GM21737 (cell line): ENCODE data around the gene MRPL43.

Experiments
- ATAC-seq: cut with Tn5 transposase; IDR thresholded peaks from one replicate; pipeline ENCODE4 v1.9.1; 2021; ENCODE audit warnings: mild to moderate bottlenecking, moderate library complexity; ENCODE audit not compliant: unreplicated experiment

The MRPL43 gene

DNA sequence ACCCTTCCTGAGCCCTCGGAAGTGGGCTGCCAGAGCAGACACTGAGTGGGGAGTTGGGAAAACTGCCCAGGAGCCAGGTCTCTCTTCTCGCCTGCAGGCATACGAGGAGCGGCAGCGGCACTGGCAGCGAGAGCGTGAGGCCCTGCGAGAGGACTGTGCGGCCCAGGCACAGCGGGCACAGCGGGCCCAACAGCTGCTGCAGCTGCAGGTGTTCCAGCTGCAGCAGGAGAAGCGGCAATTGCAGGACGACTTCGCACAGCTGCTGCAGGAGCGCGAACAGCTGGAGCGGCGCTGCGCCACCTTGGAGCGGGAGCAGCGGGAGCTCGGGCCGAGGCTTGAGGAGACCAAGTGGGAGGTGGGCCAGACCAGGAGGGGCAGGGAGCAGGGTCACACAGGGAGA, 18.1 kb upstream of the MRPL43 start:
- no peak for ATAC-seq

DNA sequence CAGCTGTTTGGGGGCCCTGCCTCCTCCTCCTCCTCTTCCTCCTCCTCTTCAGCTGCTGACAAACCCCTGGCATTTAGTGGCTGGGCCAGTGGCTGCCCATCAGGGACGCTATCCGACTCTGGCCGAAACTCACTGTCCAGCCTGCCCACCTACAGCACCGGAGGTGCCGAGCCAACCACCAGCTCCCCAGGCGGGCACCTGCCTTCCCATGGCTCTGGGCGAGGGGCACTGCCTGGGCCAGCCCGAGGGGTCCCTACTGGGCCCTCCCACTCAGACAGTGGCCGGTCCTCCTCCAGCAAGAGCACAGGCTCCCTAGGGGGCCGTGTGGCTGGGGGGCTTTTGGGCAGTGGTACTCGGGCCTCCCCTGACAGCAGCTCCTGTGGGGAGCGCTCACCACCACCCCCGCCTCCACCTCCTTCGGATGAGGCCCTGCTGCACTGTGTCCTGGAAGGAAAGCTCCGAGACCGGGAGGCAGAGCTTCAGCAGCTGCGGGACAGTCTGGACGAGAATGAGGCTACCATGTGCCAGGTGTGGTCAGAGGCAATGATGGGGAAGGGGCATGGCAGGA, 16.4 kb upstream of the MRPL43 start:
- no peak for ATAC-seq

DNA sequence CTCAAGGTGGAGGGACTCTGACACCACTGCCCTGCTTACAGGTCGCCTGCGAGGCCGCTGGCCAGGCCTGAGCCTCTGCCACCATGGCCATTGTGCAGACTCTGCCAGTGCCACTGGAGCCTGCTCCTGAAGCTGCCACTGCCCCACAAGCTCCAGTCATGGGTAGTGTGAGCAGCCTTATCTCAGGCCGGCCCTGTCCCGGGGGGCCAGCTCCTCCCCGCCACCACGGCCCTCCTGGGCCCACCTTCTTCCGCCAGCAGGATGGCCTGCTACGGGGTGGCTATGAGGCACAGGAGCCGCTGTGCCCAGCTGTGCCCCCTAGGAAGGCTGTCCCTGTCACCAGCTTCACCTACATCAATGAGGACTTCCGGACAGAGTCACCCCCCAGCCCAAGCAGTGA, 15.2 kb upstream of the MRPL43 start:
- no peak for ATAC-seq

DNA sequence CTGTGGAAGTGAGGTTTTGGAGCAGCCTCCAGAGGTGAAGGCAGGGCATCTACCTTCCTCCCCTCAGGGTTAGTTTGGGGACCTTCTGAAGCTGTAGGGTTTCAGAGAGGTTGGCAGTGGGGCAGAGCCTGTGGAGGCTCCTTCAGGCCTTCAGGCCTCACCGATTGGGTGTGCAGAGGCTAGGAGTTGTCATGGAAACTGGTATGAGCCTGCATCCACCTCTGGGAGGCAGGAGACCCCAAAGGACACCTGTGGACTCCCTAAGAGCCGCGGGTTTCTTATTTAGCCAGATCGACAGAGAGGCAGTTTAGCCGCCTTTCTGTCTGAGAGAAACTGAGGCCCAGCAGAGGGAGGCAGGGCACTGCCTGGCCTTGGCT, 14.3 kb upstream of the MRPL43 start:
- ATAC-seq: no peak

DNA sequence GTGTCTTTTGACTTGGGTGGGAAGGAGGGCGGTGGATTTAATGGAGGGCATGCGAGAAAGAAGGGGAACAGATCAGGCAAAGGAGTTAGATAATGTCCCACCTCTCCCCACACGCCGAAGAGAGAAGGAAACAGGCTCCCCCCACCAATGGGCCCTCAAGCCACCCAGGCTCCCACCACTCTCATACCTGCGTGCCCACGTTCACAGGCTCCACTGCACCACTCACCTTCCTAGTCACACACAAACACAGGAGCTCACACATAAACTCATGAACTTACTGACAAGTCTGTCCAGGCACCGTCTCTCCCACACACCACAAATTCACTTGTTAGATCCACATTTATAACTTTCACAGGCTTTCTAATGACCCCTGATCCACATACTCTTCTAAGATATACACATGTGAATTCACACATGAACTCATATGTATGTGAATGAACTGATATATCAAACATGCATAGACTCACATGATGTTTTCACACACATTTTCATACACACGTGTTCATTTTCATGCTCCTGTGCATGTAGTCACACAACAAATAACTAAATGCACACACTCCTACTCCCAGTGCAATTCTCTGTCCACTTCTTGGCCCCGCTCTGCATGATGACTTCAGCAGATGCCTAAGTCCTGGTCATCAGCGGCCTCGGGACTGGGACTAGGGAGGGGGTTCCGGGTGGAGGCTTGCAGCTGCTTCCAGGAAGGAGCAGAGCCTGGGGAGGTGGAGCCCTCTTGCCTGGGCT, 13.8 kb upstream of the MRPL43 start:
- ATAC-seq: no peak

DNA sequence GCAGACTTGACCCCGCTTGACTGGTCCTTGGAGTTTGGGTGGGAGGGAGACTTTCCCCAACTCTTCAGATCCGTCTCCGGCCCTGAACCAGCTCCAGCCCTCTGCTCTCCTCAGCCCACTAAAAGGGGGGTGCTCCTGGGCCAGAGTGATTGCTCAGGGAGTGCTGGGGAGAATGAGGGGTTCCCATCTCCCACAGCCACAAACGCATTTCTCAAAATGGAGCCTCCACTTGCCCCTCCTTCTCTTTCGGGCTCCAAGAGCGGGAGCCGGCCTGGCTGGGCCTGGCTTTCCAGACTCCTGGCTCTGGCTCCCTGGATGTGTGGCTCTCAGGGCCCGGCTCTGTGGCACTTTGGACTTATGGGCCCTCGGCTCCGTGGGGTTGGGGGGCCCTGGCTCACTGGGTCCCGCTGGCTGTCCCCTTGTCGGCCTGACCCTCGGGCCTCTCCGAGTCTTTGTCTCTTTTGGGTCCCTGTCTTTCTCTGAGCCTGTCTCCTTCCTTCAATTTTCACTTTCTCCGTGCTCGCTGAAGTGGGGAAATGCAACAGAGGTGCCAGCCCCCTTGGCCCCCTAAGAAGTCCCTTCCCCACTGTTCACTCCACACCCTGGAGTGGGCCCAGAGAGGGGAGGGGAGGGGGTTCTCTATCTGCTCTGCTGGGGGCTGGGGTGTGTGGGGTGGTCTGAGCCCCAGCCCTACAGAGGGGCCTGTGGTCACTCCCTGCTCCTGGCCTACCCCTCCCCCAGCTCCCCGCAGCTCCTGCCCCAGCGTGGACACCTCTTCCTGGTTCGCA, 13.0 kb upstream of the MRPL43 start:
- ATAC-seq: no peak

DNA sequence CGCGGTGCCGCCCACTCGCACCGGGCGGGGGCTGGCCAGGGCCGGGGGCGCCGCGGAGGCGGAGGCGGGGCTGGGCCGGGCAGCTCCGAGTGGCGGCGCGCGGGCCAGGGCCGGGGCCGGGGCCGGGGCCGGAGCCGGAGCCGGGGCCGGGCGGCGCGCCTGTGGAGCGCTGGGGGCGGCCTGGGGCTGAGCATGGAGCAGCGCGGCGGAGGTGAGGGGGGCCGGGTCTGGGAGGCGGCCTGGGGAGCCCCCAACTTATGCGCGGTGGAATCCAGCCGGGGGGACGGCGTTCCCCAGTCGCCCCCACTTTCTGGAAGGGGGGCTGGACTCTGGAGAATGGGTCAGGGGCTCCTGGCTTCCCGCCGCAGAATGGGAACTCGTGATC, 12.4 kb upstream of the MRPL43 start, which contains the start of gene LZTS2:
LZTS2 (plus strand) TSS at position 67 of the 385 bp plus-strand sequence. CDS start 2,731 bp downstream, outside the sequence.
- ATAC-seq: no peak

DNA sequence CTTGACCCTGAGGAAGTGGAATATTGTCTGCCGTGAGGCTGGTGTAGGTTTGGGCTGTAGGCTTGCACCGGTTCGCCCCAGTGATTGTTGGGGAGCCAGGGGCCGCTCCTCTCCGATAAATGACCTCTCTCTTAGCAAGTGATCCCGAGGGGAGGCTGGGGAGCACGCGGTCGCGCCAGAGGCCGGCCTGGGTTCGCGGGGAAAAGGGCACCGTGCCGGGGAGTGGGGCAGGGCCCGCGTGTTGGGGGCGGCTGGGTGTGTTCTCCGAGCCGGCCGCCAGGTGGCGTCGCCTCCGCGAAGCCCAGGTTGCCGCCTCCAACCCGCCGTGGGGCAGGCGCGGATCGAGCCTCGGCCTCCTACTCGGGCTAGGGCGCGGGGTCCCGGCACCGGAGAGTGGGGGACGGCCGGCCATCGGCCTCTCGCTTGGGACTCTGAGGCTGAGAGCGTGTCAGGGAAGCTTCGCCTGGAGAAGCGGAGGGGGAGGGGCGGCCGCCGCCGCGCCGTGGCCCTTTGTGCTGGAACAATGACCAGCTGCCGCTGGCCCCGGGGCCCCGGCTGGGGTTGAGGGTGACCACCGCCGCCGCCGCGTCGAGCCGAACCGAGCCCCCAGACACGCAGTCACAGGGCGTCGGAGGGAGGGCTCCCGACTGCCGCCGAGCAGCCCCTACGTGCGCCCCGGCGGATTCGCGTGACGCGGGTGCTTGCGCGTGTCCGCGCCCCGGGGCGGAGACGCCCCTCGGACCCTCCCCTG, 11.9 kb upstream of the MRPL43 start:
- ATAC-seq: peak; percentile 41

DNA sequence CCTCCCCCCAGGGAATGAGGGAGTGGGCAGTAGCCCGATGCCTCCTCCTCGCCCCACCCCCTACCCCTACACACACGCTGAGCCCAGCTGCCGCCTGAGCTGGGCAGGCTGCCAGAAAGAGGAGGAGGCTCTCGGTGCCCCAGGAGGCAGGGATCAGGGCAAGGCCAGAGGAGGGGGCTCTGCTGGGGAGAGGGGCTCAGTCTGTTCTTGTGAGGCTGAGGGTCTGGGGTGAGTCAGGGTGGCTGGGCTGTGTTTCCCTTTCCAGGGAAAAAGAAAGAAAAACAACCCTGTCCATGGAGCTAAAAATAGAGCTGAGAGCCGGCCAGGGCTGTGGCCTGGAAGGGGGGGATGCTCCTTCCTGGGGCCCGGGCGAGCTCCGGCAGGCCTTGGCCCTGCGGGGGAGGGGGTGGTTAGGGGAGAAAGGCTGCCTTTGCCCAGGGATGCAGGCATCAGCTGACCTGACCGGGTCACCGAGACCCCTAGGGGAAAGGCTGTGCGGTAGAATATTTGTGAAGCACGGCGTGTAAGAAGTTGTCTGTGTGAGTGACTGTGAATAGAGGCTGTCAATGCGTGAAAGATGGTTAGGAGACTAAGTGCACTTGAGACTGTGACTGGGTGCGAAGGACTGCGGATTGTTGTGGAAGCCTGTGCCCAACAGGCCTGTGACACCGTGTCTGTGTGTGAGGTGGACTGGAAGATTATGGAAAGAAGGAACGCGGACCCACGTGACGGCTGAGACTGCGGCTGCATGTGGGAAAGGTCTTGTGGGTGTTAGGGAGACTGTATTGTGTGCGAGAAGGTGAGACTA, 11.1 kb upstream of the MRPL43 start:
- peak; percentile 18 for ATAC-seq

DNA sequence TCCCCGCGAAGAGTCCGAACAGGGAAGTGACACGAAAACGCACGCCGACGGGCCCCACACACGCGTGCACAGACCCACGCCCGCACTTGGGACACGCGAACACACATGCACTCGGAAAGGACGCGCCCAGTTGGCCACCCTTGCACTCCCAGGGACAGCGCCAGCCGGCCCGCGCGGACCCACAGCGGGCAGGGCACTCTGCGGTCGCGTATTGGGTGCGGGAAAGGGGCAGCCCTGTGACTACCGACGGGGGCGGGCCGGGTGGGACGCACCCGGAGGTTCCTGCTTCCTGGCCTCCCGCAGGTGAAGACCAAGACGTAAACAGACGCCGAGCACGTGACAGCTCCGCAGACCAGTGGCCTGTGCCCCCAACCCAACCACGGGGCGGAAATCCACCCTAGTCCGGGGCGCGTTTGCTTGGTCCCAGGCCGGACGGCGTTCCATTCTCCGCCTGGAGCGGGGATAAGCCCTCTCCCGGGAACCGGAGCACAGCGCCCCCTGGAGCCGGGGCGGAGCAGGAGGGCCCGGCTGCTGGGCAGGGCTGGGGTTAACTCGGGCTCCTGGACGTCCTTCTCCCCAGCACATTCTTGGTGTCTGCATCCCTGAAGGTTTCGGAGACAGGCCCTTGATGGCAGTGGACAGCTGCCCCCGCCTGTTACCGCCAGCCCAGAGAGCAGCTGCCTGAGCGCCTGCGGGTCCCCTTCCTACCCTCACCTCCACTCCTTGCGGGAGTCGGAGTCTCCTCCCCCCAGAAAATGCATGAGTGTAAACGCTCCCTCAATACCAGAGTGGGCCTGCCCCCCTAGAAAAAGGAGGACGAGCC, 10.3 kb upstream of the MRPL43 start:
- ATAC-seq: peak; percentile 32

DNA sequence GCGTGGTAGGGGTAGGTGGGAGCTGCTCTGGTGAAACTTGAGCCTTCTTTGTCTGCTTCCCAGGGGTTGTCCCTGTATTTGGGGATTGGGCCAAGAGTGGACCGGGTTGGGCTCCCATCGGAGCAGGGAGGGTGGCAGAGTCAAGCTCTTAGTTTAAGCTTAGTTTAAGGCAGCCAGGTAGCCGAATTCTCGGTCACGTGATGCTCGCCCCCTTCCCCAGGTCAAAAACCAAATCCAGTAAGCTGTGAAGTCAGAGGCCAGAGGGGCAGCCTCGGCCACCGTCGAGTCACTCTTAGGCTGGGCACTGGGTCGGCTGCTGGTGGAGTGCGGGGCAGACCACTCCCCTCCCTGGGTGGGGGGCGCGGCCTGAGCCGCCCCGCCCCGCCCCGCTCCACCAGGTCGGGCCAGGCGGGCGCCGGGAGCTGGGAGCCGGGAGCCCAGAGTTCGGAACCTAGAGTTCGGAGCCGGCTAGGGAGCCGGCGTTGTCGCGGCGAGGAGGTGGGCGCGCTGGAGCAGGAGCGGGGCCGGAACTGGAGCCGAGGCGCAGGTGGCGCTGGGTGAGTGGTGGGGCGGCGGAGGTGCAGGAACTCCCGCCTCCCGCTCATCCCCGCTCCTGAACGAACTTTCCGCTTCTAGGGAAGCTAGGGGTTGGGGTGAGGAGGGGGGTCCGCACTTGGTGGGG, 9.5 kb upstream of the MRPL43 start:
- no peak for ATAC-seq

DNA sequence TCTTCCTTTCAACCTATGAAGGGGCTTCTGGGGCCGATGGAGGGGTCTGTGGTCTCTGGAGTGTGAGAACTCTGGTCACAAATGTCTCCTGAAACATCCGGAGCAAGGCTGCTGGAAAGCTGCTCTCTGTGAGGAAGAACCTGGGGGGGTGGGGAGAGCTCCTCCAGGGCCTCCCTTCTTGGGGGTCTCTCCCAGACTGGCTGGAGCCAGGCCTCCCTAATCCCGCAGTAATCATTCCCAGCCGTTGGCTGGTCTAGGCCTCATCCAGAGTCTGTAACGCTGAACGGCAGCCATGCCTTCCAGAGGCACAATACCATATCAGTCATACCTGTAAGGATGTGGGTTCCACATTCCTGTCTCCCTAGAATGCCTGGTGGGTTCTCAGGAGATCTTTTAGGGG, 7.9 kb upstream of the MRPL43 start:
- ATAC-seq: no peak

DNA sequence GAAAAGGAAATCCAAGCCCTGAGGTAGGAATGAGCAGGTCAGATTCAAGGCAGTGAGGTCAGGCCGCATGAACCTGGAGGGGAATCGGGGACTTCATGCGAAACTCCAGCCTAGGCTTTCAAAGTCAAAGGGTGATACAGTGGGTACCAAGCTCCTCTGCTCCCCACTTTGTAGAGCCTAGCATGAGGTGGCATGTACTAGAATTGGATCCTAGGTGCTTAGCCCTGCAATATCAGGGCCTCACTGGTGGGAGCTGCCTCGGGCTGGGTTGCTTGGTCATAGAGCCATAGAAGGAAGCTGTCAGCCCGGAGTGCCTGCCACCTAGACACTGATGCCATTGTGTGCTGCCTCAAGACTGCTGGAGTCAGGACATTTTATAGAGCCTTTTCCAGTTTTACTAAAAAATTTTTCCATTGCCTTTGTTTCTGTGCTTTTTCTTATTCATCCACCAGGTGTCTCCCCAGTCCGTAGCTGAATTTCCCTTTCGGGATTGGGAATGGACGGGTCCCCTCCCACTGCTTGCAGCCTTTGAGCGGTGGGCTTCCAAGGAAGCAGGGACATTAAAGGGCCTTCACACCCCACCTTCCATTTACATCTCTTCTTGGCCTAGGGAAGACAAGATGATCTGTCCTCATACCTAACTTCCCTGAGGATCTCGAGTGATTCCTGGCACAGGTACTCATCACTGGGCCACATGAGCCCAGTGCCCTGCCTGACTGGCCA, 6.8 kb upstream of the MRPL43 start:
- ATAC-seq: no peak

DNA sequence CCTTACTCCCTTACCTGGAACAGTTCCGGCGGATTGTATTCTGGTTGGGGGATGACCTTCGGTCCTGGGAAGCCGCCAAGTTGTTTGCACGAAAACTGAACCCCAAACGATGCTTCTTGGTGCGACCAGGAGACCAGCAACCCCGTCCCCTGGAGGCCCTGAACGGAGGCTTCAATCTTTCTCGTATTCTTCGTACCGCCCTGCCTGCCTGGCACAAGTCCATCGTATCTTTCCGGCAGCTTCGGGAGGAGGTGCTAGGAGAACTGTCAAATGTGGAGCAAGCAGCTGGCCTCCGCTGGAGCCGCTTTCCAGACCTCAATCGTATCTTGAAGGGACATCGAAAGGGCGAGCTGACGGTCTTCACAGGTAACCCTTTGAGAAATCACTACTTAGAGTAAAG, 1.8 kb upstream of the MRPL43 start:
- ATAC-seq: no peak

DNA sequence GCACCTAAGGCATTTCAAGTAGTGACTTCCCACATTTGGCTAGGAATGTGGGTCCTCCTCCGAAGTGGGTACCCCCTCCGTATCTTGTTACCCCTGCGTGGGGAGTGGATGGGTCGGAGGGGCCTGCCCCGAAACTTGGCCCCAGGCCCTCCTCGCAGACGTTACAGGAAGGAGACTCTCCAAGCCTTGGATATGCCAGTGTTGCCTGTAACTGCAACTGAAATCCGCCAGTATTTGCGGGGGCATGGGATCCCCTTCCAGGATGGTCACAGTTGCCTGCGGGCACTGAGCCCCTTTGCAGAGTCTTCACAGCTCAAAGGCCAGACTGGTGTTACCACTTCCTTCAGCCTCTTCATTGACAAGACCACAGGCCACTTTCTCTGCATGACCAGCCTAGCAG, 869 bp upstream of the MRPL43 start:
- ATAC-seq: no peak

DNA sequence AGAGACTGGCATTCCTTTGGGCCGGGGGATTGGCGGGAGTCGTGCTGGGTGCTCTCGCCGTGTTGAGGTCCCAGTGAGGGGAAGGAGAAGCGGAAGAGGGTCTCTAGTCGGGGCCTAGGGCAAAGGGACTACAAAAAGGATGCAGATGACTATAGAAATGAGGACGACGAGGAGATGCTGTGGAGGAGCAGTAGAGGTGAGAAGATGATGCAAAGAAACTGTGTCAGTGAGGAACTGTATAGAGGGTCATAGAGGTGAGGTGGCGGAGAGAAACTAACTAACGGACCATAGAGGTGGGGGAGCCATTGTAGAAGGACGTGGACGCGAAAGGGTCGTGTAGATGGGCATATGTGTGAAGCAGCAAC, 370 bp upstream of the MRPL43 start:
- ATAC-seq: no peak

DNA sequence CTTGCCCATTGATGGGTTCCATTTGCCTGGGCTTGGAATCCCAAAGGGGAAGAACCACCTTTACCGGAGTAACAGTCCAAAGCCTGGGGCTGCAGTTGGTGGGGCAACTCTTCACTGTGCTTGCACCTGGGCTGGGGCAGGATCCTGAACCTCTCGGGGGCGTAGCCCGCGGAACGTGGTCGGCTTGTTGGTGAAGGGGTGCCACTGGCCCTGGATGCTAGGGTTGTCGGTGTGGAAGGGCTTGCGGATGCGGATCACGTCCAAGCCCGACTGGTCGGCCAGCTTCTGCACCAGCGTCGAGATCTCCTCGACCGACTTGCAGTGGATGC, 710 bp downstream of the MRPL43 start:
- ATAC-seq: no peak

DNA sequence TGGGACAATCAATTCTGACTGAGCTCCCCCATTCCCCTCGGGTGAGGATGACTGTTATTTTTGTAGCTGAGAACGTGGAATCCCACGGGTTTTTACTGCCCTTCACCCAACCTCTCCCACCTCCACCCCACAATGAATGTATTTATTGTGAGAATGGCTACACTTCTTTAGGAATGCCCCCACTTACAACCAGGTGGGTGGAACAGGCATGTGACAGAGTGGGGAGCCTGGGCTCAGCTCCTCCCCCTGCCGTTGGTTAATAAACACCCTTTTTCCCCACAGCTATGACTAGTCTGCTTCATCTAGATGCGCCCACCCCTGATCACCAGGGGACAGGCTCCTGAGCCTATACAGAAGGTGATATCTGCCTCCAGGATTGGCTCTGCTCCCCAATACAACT, 2.0 kb downstream of the MRPL43 start:
- no peak for ATAC-seq
